ENCODE results near the gene MAP7.

The MAP7 gene

GRCh38 chr6:136538836-136539235 is 11.4 kb downstream of the MAP7 start:
- H4K20me1 ChIP-seq (ENCODE audit: insufficient read depth, low read length), result no peaks in the 10 kb centered on the region
- no peak overlapping the region for H3K4me3 ChIP-seq (ENCODE audit: low read length)
- H3K9me3 ChIP-seq (replicated peaks; ENCODE audit: insufficient read depth, low read length), result no peaks in the 10 kb centered on the region
- H3K9ac ChIP-seq (ENCODE audit: low read length), result no peak overlapping the region
- no peak overlapping the region for H2AFZ ChIP-seq (ENCODE audit: low read length)
- no peaks in the 10 kb centered on the region for H3K36me3 ChIP-seq (replicated peaks; ENCODE audit: insufficient read depth, low read length)
- H3K79me2 ChIP-seq (ENCODE audit: low read length), result no peaks in the 10 kb centered on the region
- no peak for DNase-seq
- no peak overlapping the region for H3K27ac ChIP-seq (ENCODE audit: low read length)
- no peaks in the 10 kb centered on the region for H3K9me2 ChIP-seq (replicated peaks; ENCODE audit: insufficient read depth, low read length)
- H3K27me3 ChIP-seq (replicated peaks; ENCODE audit: insufficient read depth, low read length), result no peaks in the 10 kb centered on the region
- H3K4me1 ChIP-seq (ENCODE audit: low read length), result peaks cover 4% of the 10 kb centered on the region; the same call in 1 of the 2 replicates
- H3F3A ChIP-seq (ENCODE audit: insufficient read depth, low read length), result no peaks in the 10 kb centered on the region
- TF ChIP-seq EZH2 (optimal IDR thresholded peaks at IDR 0.05; ENCODE audit: low read depth, low read length) (no peak), EZH2phosphoT487 (IDR thresholded peaks at IDR 0.05; ENCODE audit: low read length) (no peak), CTCF (IDR thresholded peaks at IDR 0.05; ENCODE audit: low read length) (no peak)
- H3K4me2 ChIP-seq (ENCODE audit: low read depth, low read length), result no peak overlapping the region

GRCh38 chr6:136535880-136536650 is 14.2 kb downstream of the MAP7 start:
- Histone ChIP-seq H3K79me2 (ENCODE audit: low read length) (no peaks in the 10 kb centered on the region), H2AFZ (ENCODE audit: low read length) (no peak overlapping the region), H3K4me3 (ENCODE audit: low read length) (no peak overlapping the region), H3K4me1 (ENCODE audit: low read length) (peaks cover 4% of the 10 kb centered on the region; the same call in 1 of the 2 replicates), H3K9me2 (replicated peaks; ENCODE audit: insufficient read depth, low read length) (no peaks in the 10 kb centered on the region), H3K9me3 (replicated peaks; ENCODE audit: insufficient read depth, low read length) (no peaks in the 10 kb centered on the region), H3F3A (ENCODE audit: insufficient read depth, low read length) (no peaks in the 10 kb centered on the region), H3K27ac (ENCODE audit: low read length) (no peak overlapping the region), H4K20me1 (ENCODE audit: insufficient read depth, low read length) (no peaks in the 10 kb centered on the region), H3K4me2 (ENCODE audit: low read depth, low read length) (no peak overlapping the region), H3K27me3 (replicated peaks; ENCODE audit: insufficient read depth, low read length) (no peaks in the 10 kb centered on the region), H3K36me3 (replicated peaks; ENCODE audit: insufficient read depth, low read length) (no peaks in the 10 kb centered on the region), H3K9ac (ENCODE audit: low read length) (no peak overlapping the region)
- TF ChIP-seq EZH2phosphoT487 (IDR thresholded peaks at IDR 0.05; ENCODE audit: low read length), result no peak
- no peak for TF ChIP-seq CTCF (IDR thresholded peaks at IDR 0.05; ENCODE audit: low read length)
- TF ChIP-seq EZH2 (optimal IDR thresholded peaks at IDR 0.05; ENCODE audit: low read depth, low read length), result no peak
- no peak for DNase-seq

GRCh38 chr6:136535017-136535765 is 15.0 kb downstream of the MAP7 start:
- no peaks in the 10 kb centered on the region for H3F3A ChIP-seq (ENCODE audit: insufficient read depth, low read length)
- no peak overlapping the region for H3K4me2 ChIP-seq (ENCODE audit: low read depth, low read length)
- H4K20me1 ChIP-seq (ENCODE audit: insufficient read depth, low read length), result no peaks in the 10 kb centered on the region
- H3K9me3 ChIP-seq (replicated peaks; ENCODE audit: insufficient read depth, low read length), result no peaks in the 10 kb centered on the region
- no peaks in the 10 kb centered on the region for H3K36me3 ChIP-seq (replicated peaks; ENCODE audit: insufficient read depth, low read length)
- H3K9me2 ChIP-seq (replicated peaks; ENCODE audit: insufficient read depth, low read length), result no peaks in the 10 kb centered on the region
- H3K27me3 ChIP-seq (replicated peaks; ENCODE audit: insufficient read depth, low read length), result no peaks in the 10 kb centered on the region
- TF ChIP-seq EZH2phosphoT487 (IDR thresholded peaks at IDR 0.05; ENCODE audit: low read length) (no peak), EZH2 (optimal IDR thresholded peaks at IDR 0.05; ENCODE audit: low read depth, low read length) (no peak), CTCF (IDR thresholded peaks at IDR 0.05; ENCODE audit: low read length) (no peak)
- H2AFZ ChIP-seq (ENCODE audit: low read length), result no peak overlapping the region
- H3K4me3 ChIP-seq (ENCODE audit: low read length), result no peak overlapping the region
- DNase-seq, result no peak
- H3K4me1 ChIP-seq (ENCODE audit: low read length), result peaks cover 4% of the 10 kb centered on the region; the same call in 1 of the 2 replicates
- no peak overlapping the region for H3K27ac ChIP-seq (ENCODE audit: low read length)
- no peaks in the 10 kb centered on the region for H3K79me2 ChIP-seq (ENCODE audit: low read length)
- H3K9ac ChIP-seq (ENCODE audit: low read length), result no peak overlapping the region

Data from MM.1S (cell line).